GM19193 (cell line): ENCODE results near the gene TJP2.

Experiments
- POLR2A ChIP-seq: IDR thresholded peaks from 4 replicates; pipeline ENCODE4 v1.6.1; 2011; ENCODE audit not compliant: insufficient read depth, insufficient read length; ENCODE audit errors: extremely low read depth

The TJP2 gene

GRCh38 chr9:69313175-69313574 is 139.1 kb downstream of the TJP2 start:
- TF ChIP-seq POLR2A, result no peak

GRCh38 chr9:69314547-69314946 is 140.5 kb downstream of the TJP2 start:
- TF ChIP-seq POLR2A, result no peak

- no peak for TF ChIP-seq POLR2A
Observed at GRCh38 chr9:69317081-69317480, 143.0 kb downstream of the TJP2 start.

- no peak for TF ChIP-seq POLR2A
Observed at GRCh38 chr9:69317894-69318293, 143.8 kb downstream of the TJP2 start.

- TF ChIP-seq POLR2A, result no peak
Observed at GRCh38 chr9:69319324-69320025, 145.4 kb downstream of the TJP2 start.

- no peak for TF ChIP-seq POLR2A
Observed at GRCh38 chr9:69322256-69322655, 148.2 kb downstream of the TJP2 start.

- no peak for TF ChIP-seq POLR2A
Observed at GRCh38 chr9:69323861-69324260, 149.8 kb downstream of the TJP2 start.
